GM23338 (cell line): ENCODE results near the gene PPCDC. TPM values are rescaled to one million over a fixed set of nuclear protein-coding genes. Genes with fewer than 3 reads are reported as not detected.

Experiments used
- ATAC-seq: fragments of 200-7000 bp; cut with Tn5 transposase; 3 replicates; pipeline ENCODE4 v1.9.1; 2020
- DNase-seq: peaks from one replicate; pipeline ENCODE4 v3.0.0-alpha.2; 2015; ENCODE audit warnings: low spot score
- H2AFZ ChIP-seq: fragments of 200-600 bp; sonication (generic); 2 replicates; pipeline ENCODE4 v1.8.0; 2016; ENCODE audit warnings: antibody characterized with exemption, mild to moderate bottlenecking, moderate library complexity
- H3F3A ChIP-seq: fragments of 200-600 bp; sonication (generic); replicated peaks from 2 replicates; pipeline ENCODE4 v1.8.0; 2017; ENCODE audit warnings: antibody characterized with exemption, mixed run types, low read depth
- H3K27ac ChIP-seq: fragments of 200-600 bp; sonication (generic); 2 replicates; pipeline ENCODE4 v1.6.1; 2016; ENCODE audit warnings: low read depth
- H3K27me3 ChIP-seq: fragments of 200-600 bp; sonication (generic); 2 replicates; pipeline ENCODE4 v1.8.0; 2016; ENCODE audit warnings: mild to moderate bottlenecking, mixed run types, moderate library complexity; ENCODE audit not compliant: insufficient read depth
- H3K36me3 ChIP-seq: fragments of 200-600 bp; sonication (generic); 2 replicates; pipeline ENCODE4 v1.8.0; 2016; ENCODE audit warnings: mild to moderate bottlenecking; ENCODE audit not compliant: insufficient read depth
- H3K4me1 ChIP-seq: fragments of 200-600 bp; sonication (generic); 2 replicates; pipeline ENCODE4 v1.8.0; 2016; ENCODE audit warnings: mild to moderate bottlenecking, moderate library complexity; ENCODE audit not compliant: insufficient read depth
- H3K4me2 ChIP-seq: fragments of 200-600 bp; sonication (generic); 2 replicates; pipeline ENCODE4 v1.7.1; 2017; ENCODE audit warnings: mixed run types
- H3K4me3 ChIP-seq: fragments of 200-600 bp; sonication (generic); 2 replicates; pipeline ENCODE4 v1.6.1; 2016; ENCODE audit warnings: mixed run types
- H3K79me2 ChIP-seq: fragments of 200-600 bp; sonication (generic); replicated peaks from 2 replicates; pipeline ENCODE4 v1.8.0; 2017; ENCODE audit warnings: mild to moderate bottlenecking; ENCODE audit not compliant: insufficient read depth
- H3K9me2 ChIP-seq: fragments of 200-600 bp; sonication (generic); 2 replicates; pipeline ENCODE4 v1.8.0; 2017; ENCODE audit not compliant: insufficient read depth
- H4K20me1 ChIP-seq: fragments of 200-600 bp; sonication (generic); replicated peaks from 2 replicates; pipeline ENCODE4 v1.8.0; 2017; ENCODE audit warnings: mild to moderate bottlenecking; ENCODE audit not compliant: insufficient read depth
- H3K27ac Mint-ChIP-seq: 2 replicates; pipeline ENCODE4 v1.8.0; 2020; ENCODE audit warnings: inconsistent platforms, mild to moderate bottlenecking, moderate library complexity, mixed read lengths
- H3K27me3 Mint-ChIP-seq: 3 replicates; pipeline ENCODE4 v1.8.0; 2022; ENCODE audit warnings: low read depth, mild to moderate bottlenecking, moderate library complexity, mixed read lengths, inconsistent platforms; ENCODE audit not compliant: insufficient read depth, poor library complexity
- H3K36me3 Mint-ChIP-seq: 3 replicates; pipeline ENCODE4 v1.8.0; 2021; ENCODE audit warnings: low read depth, mild to moderate bottlenecking, inconsistent platforms, moderate library complexity, mixed read lengths
- H3K4me1 Mint-ChIP-seq: 3 replicates; pipeline ENCODE4 v1.8.0; 2020; ENCODE audit warnings: mild to moderate bottlenecking, inconsistent platforms, mixed read lengths
- H3K4me3 Mint-ChIP-seq: 3 replicates; pipeline ENCODE4 v1.8.0; 2021; ENCODE audit warnings: moderate library complexity, mild to moderate bottlenecking, inconsistent platforms, mixed read lengths
- H3K9me3 Mint-ChIP-seq: 3 replicates; pipeline ENCODE4 v1.8.0; 2020; ENCODE audit warnings: moderate library complexity, mild to moderate bottlenecking, inconsistent platforms, mixed read lengths
- ETS1 ChIP-seq: IDR thresholded peaks from 2 replicates; pipeline ENCODE4 v1.6.1; 2016; ENCODE audit warnings: antibody characterized with exemption
- STAT1 ChIP-seq: IDR thresholded peaks from one replicate; pipeline ENCODE4 v1.6.1; 2016; ENCODE audit warnings: antibody characterized with exemption; ENCODE audit not compliant: unreplicated experiment
- ZNF114 ChIP-seq: fragments of 250-450 bp; sonication (Bioruptor Pico); IDR thresholded peaks from 2 replicates; pipeline ENCODE4 v1.5.0; 2020; ENCODE audit warnings: mild to moderate bottlenecking, moderate library complexity
- ZNF462 ChIP-seq: fragments of 250-450 bp; sonication (Bioruptor Pico); IDR thresholded peaks from 2 replicates; pipeline ENCODE4 v1.5.0; 2020; ENCODE audit warnings: mild to moderate bottlenecking, moderate library complexity
- polyA plus RNA-seq: library from polyadenylated mRNA; unstranded; fragments of >200 nt; fragmentation: Nextera tagmentation; extraction: Ambion mirVana; gene quantifications from 2 replicates; pipeline ENCODE4 v1.2.1, GENCODE V29; 2016
- total RNA-seq: library from RNA; depleted of rRNA; stranded (reverse); fragments of >200 nt; shearing (Covaris generic); gene quantifications from 2 replicates; pipeline ENCODE4 v1.2.3, GENCODE V29; 2014
- TF ChIP-seq, protein P1 (sequence below): IDR thresholded peaks from one replicate; pipeline ENCODE4 v1.6.1; 2018; ENCODE audit warnings: antibody characterized with exemption; ENCODE audit not compliant: unreplicated experiment

The PPCDC gene
- total and polyA plus RNA-seq, 2 experiments from 2014 or later, result 17.8 to 40.2 TPM

GRCh38 chr15:75025548-75026260, 2.3 kb downstream of the PPCDC start (continued):
- TF ChIP-seq ETS1, result no peak
- TF ChIP-seq, protein P1, sequence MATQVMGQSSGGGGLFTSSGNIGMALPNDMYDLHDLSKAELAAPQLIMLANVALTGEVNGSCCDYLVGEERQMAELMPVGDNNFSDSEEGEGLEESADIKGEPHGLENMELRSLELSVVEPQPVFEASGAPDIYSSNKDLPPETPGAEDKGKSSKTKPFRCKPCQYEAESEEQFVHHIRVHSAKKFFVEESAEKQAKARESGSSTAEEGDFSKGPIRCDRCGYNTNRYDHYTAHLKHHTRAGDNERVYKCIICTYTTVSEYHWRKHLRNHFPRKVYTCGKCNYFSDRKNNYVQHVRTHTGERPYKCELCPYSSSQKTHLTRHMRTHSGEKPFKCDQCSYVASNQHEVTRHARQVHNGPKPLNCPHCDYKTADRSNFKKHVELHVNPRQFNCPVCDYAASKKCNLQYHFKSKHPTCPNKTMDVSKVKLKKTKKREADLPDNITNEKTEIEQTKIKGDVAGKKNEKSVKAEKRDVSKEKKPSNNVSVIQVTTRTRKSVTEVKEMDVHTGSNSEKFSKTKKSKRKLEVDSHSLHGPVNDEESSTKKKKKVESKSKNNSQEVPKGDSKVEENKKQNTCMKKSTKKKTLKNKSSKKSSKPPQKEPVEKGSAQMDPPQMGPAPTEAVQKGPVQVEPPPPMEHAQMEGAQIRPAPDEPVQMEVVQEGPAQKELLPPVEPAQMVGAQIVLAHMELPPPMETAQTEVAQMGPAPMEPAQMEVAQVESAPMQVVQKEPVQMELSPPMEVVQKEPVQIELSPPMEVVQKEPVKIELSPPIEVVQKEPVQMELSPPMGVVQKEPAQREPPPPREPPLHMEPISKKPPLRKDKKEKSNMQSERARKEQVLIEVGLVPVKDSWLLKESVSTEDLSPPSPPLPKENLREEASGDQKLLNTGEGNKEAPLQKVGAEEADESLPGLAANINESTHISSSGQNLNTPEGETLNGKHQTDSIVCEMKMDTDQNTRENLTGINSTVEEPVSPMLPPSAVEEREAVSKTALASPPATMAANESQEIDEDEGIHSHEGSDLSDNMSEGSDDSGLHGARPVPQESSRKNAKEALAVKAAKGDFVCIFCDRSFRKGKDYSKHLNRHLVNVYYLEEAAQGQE, result no peak

- H3K4me3 Mint-ChIP-seq, result no peak overlapping the region; the same call in 2 of the 3 replicates
- H3K4me1 Mint-ChIP-seq, result peaks cover 53% of the 10 kb centered on the region
- Histone ChIP-seq H4K20me1 (no peaks in the 10 kb centered on the region; the same call in 1 of the 2 replicates), H3K27me3 (no peaks in the 10 kb centered on the region), H3K79me2 (peaks cover 18% of the 10 kb centered on the region), H3F3A (0 out of 2 replicates have a peak, but pooled peaks cover 2% of the 10 kb centered on the region), H3K4me3 (no peak overlapping the region), H3K36me3 (no peaks in the 10 kb centered on the region), H3K4me2 (no peak overlapping the region), H3K4me1 (peaks cover 26% of the 10 kb centered on the region), H3K9me2 (no peaks in the 10 kb centered on the region), H2AFZ (no peak overlapping the region), H3K27ac (no peak overlapping the region)
- H3K9me3 Mint-ChIP-seq, result no peaks in the 10 kb centered on the region
- H3K27me3 Mint-ChIP-seq, result peaks cover 14% of the 10 kb centered on the region
- ATAC-seq, result no peak
- peaks cover 5% of the 10 kb centered on the region; the same call in 1 of the 3 replicates for H3K36me3 Mint-ChIP-seq
- DNase-seq, result no peak
- TF ChIP-seq ZNF462 (CRISPR knock-in tag) (no peak), STAT1 (no peak), ZNF114 (CRISPR knock-in tag) (no peak)
- no peak overlapping the region for H3K27ac Mint-ChIP-seq
These were observed 4.2 kb downstream of the PPCDC start for GRCh38 chr15:75027551-75027950.
